Tibial nerve (tissue), 4 donors: ENCODE results near the gene LYPD5. TPM values are rescaled to one million over a fixed set of nuclear protein-coding genes. Genes with fewer than 3 reads are reported as not detected.
A peak's percentile ranks its signal among the peaks of the same experiment; 100 is the strongest.

Source experiments
- DNase-seq, 2 donors: peaks; one replicate each; pipeline ENCODE4 v3.0.0-alpha.2; 2019; ENCODE audit warnings: low spot score in 2 of 2
- H3K27ac ChIP-seq, 4 donors: fragments of 200-600 bp; sonication (generic) in 3 of 4; one replicate each; pipeline ENCODE4 v1.5.1; 2017 to 2019; ENCODE audit warnings: mild to moderate bottlenecking in 1 of 4
- H3K27me3 ChIP-seq, 2 donors: fragments of 200-600 bp; sonication (generic) in 1 of 2; one replicate each; pipeline versions ENCODE4 v1.5.1 to v1.6.0; 2017 to 2019
- H3K36me3 ChIP-seq, 3 donors: fragments of 200-600 bp; sonication (generic); one replicate each; pipeline ENCODE4 v1.5.1; 2018 to 2019
- H3K4me1 ChIP-seq, 4 donors: fragments of 200-600 bp; sonication (generic) in 3 of 4; one replicate each; pipeline ENCODE4 v1.5.1; 2017 to 2019
- H3K4me3 ChIP-seq, 4 donors: fragments of 200-600 bp; sonication (generic) in 3 of 4; one replicate each; pipeline ENCODE4 v1.5.1; 2017 to 2019; ENCODE audit warnings: mild to moderate bottlenecking in 1 of 4, moderate library complexity in 1 of 4
- H3K9me3 ChIP-seq, 4 donors: fragments of 200-600 bp; sonication (generic) in 3 of 4; one replicate each; pipeline ENCODE4 v1.5.1; 2017 to 2019
- CTCF ChIP-seq, 5 experiments: fragments of 200-600 bp in 3 of 5; fragments of 450-650 bp in 2 of 5; sonication (generic) in 3 of 5; IDR thresholded peaks; one replicate each; pipeline ENCODE4 v1.5.1; 2016 to 2019; ENCODE audit warnings: antibody characterized with exemption in 5 of 5, mild to moderate bottlenecking in 3 of 5, moderate library complexity in 2 of 5
- EP300 ChIP-seq, 2 donors: sonication (generic); formaldehyde crosslinking; IDR thresholded peaks; one replicate each; pipeline ENCODE4 v1.6.1; 2017; ENCODE audit warnings: antibody characterized with exemption in 2 of 2, mild to moderate bottlenecking in 1 of 2
- POLR2A ChIP-seq, 2 donors: fragments of 450-650 bp; IDR thresholded peaks; one replicate each; pipeline ENCODE4 v1.6.1; 2017; ENCODE audit warnings: antibody characterized with exemption in 2 of 2, mild to moderate bottlenecking in 2 of 2, moderate library complexity in 2 of 2
- WGBS, 2 donors: methylation state at CpG; one replicate each; pipeline ENCODE4 v1.1.5; 2018; 5-methylcytosine and 5-hydroxymethylcytosine counted together
- total RNA-seq, 4 donors: library from RNA; depleted of rRNA; stranded (reverse); fragments of >200 nt; gene quantifications; one replicate each; pipeline ENCODE4 v1.1.0, GENCODE V29; 2016

Gene LYPD5
- total RNA-seq, 4 donors from 2014 or later = 0.39 to 2.1 (median 0.53) TPM

DNA sequence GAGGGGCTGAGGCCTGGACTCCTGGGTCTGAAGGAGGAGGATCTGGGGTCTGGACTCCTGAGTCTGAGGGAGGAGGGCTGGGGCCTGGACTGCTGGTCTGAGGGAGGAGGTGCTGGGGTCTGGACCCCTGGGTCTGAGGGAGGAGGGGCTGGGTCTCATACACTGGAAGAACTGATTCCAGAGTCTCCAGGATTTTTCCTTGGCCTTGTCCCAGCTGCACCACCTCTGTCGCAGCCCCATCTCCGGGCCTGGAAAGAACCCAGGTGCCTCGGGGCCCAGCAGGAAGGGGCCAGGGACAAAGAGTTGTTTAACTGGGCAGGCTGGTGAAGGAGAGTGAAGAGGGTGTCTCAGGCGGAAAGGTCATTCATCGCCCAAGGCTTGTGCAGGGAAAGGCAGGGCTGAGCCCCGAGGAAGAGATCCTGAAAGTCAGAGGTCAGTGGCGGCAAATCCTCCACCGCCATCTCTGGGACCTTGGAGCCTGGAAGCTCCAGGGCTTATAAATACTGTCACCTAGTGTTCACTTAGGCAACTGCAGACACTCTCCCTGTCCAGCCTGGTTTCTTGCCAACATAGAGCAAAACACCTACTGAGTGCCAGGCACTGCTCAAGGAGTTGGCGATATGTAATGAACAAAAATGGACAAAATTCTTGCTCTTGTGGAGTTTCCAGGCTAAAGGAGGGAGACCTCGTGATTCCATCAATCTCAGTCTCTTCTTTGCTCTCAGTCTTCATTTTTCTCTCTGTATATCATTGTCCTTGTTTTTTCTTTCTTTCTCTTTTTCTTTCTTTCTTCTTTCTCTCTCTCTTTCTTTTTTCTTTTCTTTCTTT lies 17.1 kb downstream of the LYPD5 start:
- H3K27me3 ChIP-seq = no peaks in the 10 kb centered on the region
- H3K4me3 ChIP-seq = no peak overlapping the region
- H3K4me1 ChIP-seq = peaks cover 0 to 16% (median 12%) of the 10 kb centered on the region in 4 donors
- 10 to 11% methylated on average over 9 to 10 of the region's 10 CpGs for WGBS, 2 donors
- no peaks in the 10 kb centered on the region for H3K36me3 ChIP-seq
- peak; percentile 88 to 99 (median 94) for TF ChIP-seq CTCF (IDR thresholded peaks at IDR 0.05)
- TF ChIP-seq POLR2A (IDR thresholded peaks at IDR 0.05) = no peak
- H3K27ac ChIP-seq = peak overlapping the region in 3 of 4 donors; percentile 11 to 75 (median 71)
- no peaks in the 10 kb centered on the region for H3K9me3 ChIP-seq
- peak in 1 of 2 donors; percentile 65 for DNase-seq

- H3K4me3 ChIP-seq = no peak overlapping the region
- no peak for DNase-seq
- 45 to 56% methylated on average over 4 of the region's 4 CpGs for WGBS, 2 donors
These were observed 17.8 kb downstream of the LYPD5 start for GRCh38 chr19:43784241-43784980.

DNA sequence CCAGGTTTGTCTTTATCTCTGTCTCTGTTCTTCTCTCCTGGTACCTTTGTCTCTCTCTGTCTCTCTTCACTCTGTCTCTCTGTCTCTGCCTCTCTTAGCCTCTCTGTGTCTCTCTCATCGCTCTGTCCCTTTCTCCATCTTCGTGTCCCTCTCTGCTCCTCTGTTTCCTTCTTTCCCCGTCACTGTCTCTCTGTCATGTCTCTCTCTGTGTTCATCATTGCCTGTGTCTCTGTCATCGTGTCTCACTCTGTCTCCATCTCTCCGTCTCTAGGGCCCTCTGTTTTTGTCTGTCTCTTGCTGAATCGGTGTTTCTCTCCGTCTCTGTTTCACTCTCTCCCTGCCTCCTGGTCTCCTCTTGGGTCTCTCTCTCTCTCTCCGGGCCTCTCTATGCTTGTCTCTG lies 18.6 kb downstream of the LYPD5 start:
- Histone ChIP-seq H3K4me3 (no peak overlapping the region), H3K36me3 (no peaks in the 10 kb centered on the region), H3K27me3 (no peaks in the 10 kb centered on the region), H3K27ac (peak overlapping the region in 1 of 4 donors; percentile 71), H3K9me3 (no peaks in the 10 kb centered on the region), H3K4me1 (peaks cover 0 to 25% (median 21%) of the 10 kb centered on the region in 4 donors)
- no peak for DNase-seq
- 86 to 88% methylated on average over 8 of the region's 8 CpGs for WGBS, 2 donors
- TF ChIP-seq CTCF (IDR thresholded peaks at IDR 0.05) (no peak), EP300 (IDR thresholded peaks at IDR 0.05) (no peak), POLR2A (IDR thresholded peaks at IDR 0.05) (no peak)

More at GRCh38 chr19:43784241-43784980, 17.8 kb downstream of the LYPD5 start:
- H3K4me1 ChIP-seq = peaks cover 0 to 20% (median 17%) of the 10 kb centered on the region in 4 donors
- TF ChIP-seq POLR2A (IDR thresholded peaks at IDR 0.05) (no peak), CTCF (IDR thresholded peaks at IDR 0.05) (no peak), EP300 (IDR thresholded peaks at IDR 0.05) (no peak)
- H3K27ac ChIP-seq = peak overlapping the region in 3 of 4 donors; percentile 11 to 75 (median 71)
- H3K27me3 ChIP-seq = no peaks in the 10 kb centered on the region
- no peaks in the 10 kb centered on the region for H3K9me3 ChIP-seq
- H3K36me3 ChIP-seq = no peaks in the 10 kb centered on the region

DNA sequence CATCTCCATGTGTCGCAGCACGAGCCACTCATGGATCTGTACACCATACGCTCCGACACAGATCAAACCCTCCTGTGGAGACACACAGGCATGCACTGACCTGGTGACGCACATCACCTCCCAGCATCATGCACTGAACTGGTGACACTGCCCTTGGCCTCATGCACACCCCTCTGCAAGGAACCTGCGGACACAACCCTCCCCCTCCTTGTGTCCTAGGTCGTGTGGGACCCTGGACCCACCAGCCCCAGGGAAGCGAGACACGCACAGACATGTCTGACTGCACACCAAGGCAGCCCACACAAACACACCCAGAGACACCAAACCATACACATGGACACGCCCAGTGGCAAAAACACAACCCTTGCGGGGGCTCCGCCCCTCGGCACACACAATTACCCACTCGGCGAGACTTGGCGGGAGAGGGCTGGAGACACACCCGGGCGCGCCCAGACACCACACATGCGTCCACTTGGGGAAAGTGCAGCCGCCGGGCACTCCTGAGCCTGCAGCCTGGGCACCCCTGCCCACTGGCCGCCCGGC lies 19.5 kb downstream of the LYPD5 start:
- H3K27ac ChIP-seq = peak overlapping the region in 1 of 4 donors; percentile 78
- H3K4me3 ChIP-seq = peak overlapping the region in 1 of 4 donors; percentile 9
- 80% methylated on average over 22 to 24 of the region's 24 CpGs for WGBS, 2 donors
- H3K4me1 ChIP-seq = peaks cover 0 to 32% (median 28%) of the 10 kb centered on the region in 4 donors
- DNase-seq = no peak
- H3K36me3 ChIP-seq = no peaks in the 10 kb centered on the region
- no peaks in the 10 kb centered on the region for H3K9me3 ChIP-seq
- TF ChIP-seq CTCF (IDR thresholded peaks at IDR 0.05) (no peak), EP300 (IDR thresholded peaks at IDR 0.05) (no peak), POLR2A (IDR thresholded peaks at IDR 0.05) (no peak)
- H3K27me3 ChIP-seq = no peaks in the 10 kb centered on the region
